ENCODE data around the gene KCTD12.
"Not testable (repeated sequence)": the region's sequence is repeated elsewhere in the genome, so short reads cannot be mapped to it uniquely, and the experiment has no call there.

The KCTD12 gene

DNA sequence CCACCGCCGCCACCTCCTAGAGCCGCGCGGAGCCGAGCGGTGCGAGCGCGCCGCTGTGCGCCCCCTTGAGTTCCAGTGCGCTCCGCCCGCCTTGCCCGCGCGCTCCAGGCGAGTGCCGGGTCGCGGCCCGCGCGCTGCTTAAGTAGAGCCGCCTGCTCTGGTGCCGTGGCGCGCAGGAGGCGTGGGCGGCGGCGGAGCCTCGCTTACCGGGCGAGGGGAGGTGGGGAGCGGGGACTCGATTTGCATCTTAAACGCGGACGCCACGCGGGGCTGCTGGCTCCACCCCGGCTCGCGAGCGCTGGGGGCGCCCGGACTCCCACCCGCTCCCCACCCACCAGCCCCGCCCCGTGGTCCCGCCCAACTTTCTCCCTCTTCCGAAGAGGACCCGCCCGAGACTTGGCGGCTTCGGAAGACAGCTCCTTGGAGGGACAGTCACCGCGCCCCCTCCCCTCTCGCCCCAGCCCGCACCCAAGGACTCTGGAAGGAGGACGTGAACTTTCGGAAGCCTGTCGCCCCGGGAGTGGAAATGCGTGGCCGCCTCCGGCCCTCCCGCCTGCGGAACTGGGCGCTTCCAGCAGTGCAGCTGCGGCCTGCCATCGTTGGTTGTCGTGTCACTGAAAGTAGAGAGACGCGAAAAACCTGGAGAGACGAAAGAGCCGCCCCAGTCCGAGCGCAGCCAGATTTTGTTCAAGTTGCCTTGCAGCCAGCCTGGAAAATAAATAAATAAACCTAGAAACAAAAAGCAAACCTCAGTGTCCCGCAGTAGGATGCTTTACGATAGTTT is at the start of gene KCTD12:
TSS of gene KCTD12 (minus strand) at position 114 of the 784 bp plus-strand sequence. CDS start 257 bp downstream, outside the sequence.
- peak; percentile 47 to 56 for DNase-seq (ENCODE audit: low read depth in 2 of 2)

DNA sequence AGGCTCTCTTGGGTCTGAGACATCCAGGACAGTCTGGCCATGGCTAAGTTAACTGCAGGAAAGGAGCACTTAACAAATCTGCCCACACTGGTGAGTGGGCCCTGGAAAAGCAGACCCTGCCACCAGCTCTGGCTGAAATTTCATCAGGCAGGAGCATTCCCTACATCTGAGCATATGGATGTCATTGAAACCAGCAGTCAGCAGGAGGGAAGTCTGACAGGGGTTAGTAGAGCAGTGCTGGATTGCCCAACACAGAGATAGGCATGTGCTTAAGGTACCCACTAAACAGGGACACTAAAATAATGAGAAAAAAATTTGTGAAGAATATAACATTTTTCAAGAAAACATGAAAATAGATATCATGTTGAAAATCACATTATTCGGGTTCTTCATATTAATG is 48.5 kb upstream of the KCTD12 start:
- peak in 1 of 2 experiments; percentile 23 for DNase-seq (ENCODE audit: low read depth in 2 of 2)

DNA sequence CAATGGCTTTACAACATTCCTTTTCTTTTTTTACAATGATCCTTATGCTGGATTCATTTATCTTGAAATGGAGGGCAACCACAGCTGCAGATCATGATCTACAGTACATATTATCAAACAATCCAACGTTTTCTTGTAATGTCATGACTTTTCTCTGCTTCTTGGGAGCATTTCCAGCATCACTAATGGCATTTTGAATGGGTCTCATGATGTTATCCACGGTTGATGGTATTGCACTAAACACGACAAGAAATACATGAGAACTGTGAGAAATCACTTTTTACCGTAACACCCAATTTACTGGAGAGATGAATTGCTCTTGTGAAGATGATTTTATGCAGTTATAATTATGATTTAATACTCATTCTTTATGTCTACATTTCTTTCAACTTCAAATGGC is 45.9 kb upstream of the KCTD12 start:
- no peak for DNase-seq (ENCODE audit: low read depth in 2 of 2)

- DNase-seq (ENCODE audit: low read depth in 2 of 2) = no peak
Observed at GRCh38 chr13:76929851-76930374, 43.7 kb upstream of the KCTD12 start.

DNA sequence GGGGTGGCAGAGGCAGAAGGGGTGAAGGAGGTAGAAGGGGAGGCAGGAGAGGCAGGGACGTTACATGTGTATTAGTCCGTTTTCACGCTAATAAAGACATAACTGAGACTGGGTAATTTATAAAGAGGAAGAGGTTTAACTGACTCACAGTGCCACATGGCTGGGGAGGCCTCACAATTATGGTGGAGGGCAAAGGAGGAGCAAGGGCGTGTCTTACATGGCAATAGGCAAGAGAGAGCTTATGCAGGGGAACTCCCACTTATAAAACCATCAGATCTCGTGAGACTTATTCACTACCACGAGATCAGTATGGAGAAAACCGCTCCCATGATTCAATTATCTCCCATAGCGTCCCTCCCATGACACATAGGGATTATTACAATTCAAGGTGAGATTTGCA is 43.1 kb upstream of the KCTD12 start:
- DNase-seq (ENCODE audit: low read depth in 2 of 2) = no peak

DNA sequence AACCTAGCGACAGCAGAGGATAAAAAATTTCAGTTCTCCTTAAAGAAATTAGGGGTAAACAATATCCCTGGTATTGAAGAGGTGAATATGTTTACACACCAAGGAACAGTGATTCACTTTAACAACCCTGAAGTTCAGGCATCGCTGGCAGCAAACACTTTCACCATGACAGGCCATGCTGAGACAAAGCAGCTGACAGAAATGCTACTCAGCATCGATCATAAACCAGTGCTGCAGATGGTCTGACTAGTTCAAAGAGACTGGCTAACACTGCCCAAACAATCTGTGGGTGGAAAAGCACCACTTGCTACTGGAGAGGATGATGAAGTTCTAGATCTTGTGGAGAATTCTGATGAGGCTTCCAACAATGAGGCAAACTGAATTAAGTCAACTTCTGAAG is 42.3 kb upstream of the KCTD12 start:
- no peak for DNase-seq (ENCODE audit: low read depth in 2 of 2)

- DNase-seq (ENCODE audit: low read depth in 2 of 2) = no peak
Observed at GRCh38 chr13:76927955-76928354, 41.8 kb upstream of the KCTD12 start.

GRCh38 chr13:76925115-76925514 is 38.9 kb upstream of the KCTD12 start:
- no peak for DNase-seq (ENCODE audit: low read depth in 2 of 2)

- no peak for DNase-seq (ENCODE audit: low read depth in 2 of 2)
Observed at GRCh38 chr13:76921516-76921915, 35.3 kb upstream of the KCTD12 start.

DNA sequence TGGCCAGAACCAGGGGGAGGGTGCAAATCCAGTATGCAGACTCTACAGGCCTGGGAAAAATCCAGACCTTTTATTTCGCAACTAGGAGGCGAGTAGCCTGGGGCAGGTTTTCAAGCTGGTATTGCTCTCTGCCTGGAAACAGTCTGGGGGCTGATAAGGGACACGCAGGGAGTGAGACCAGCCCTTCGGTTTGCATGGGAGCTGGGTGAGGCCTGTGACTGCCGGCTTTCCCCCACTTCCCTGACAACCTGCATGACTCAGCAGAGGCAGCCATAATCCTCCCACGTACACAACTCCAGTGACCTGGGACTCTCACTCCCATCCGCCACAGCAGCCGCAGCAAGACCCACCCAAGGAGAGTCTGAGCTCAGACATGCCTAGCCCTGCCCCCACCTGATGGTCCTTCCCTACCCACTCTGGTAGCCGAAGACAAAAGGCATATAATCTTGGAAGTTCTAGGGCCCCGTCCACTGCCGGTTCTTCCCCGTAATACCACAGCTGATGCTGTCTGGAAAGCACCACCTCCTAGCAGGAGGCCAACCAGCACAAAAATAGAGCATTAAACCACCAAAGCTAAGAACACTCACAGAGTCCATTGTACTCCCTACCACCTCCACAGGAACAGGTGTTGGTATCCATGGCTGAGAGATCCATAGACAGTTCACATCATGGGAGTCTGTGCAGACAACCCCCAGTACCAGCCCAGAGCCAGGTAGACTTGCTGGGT is 31.7 kb upstream of the KCTD12 start:
- not testable (repeated sequence) for DNase-seq (ENCODE audit: low read depth in 2 of 2)

- peak; percentile 57 to 60 for DNase-seq (ENCODE audit: low read depth in 2 of 2)
Observed at GRCh38 chr13:76917095-76917494, 30.9 kb upstream of the KCTD12 start.

GRCh38 chr13:76913898-76914297 is 27.7 kb upstream of the KCTD12 start:
- peak; percentile 59 to 70 for DNase-seq (ENCODE audit: low read depth in 2 of 2)

GRCh38 chr13:76912476-76912875 is 26.3 kb upstream of the KCTD12 start:
- DNase-seq (ENCODE audit: low read depth in 2 of 2) = no peak

GRCh38 chr13:76904507-76904906 is 18.3 kb upstream of the KCTD12 start:
- DNase-seq (ENCODE audit: low read depth in 2 of 2) = no peak

GRCh38 chr13:76903544-76904162 is 17.4 kb upstream of the KCTD12 start:
- peak; percentile 48 to 54 for DNase-seq (ENCODE audit: low read depth in 2 of 2)

DNA sequence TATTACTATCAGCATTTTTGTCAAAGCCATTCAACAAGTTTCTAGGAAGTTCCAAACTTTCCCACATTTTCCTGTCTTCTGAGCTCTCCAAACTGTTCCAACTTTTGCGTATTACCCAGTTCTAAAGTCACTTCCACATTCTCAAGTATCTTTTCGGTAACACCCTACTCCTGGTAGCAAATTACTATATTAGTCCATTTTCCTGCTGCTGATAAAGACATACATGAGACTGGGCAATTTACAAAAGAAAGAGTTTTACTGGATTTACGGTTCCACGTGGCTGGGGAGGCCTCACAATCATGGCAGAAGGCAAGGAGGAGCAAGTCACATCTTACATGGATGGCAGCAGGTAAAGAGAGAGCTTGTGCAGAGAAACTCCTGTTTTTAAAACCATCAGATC is 12.9 kb upstream of the KCTD12 start:
- not testable (repeated sequence) for DNase-seq (ENCODE audit: low read depth in 2 of 2)

DNA sequence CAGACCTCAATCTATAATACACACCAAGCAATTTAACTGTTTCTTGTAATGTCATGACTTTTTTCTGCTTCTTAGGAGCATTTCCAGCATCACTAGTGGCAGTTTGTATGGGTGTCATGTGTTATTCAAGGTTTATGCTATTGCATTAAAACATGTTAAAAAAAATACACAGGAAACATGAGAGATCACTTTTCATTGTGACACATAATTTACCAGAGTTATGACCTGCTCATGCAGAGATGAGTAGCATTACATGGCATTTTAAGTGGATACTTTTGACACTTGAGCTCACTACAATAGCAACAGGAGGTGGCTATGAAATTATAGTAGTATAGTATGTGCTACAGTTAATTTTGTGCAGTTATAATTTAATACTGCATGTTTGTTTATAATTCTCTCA is 11.0 kb upstream of the KCTD12 start:
- DNase-seq (ENCODE audit: low read depth in 2 of 2) = not testable (repeated sequence)

GRCh38 chr13:76894401-76895110 is 8.4 kb upstream of the KCTD12 start:
- DNase-seq (ENCODE audit: low read depth in 2 of 2) = no peak

GRCh38 chr13:76892488-76892887 is 6.3 kb upstream of the KCTD12 start:
- no peak for DNase-seq (ENCODE audit: low read depth in 2 of 2)

- DNase-seq (ENCODE audit: low read depth in 2 of 2) = no peak
Observed at GRCh38 chr13:76890021-76890420, 3.8 kb upstream of the KCTD12 start.

DNA sequence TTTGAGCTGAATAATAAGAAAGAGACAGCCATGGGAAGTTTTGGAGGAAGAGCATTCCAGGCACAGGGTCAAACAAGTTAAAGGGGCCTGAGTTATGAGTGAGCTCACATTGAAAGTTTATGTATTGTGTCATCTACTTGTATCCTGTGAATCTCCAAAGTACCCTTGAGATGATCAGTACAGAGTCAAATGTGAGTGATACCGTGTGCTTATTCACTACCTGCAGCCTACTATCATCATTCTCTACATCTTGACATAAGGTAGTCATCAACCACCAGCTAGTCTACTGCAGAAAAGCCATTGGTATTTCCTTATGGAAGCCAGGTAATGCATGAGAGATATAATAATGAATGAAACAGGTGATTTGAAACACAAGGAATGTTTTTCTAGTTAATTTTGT is 3.0 kb upstream of the KCTD12 start:
- DNase-seq (ENCODE audit: low read depth in 2 of 2) = no peak

DNA sequence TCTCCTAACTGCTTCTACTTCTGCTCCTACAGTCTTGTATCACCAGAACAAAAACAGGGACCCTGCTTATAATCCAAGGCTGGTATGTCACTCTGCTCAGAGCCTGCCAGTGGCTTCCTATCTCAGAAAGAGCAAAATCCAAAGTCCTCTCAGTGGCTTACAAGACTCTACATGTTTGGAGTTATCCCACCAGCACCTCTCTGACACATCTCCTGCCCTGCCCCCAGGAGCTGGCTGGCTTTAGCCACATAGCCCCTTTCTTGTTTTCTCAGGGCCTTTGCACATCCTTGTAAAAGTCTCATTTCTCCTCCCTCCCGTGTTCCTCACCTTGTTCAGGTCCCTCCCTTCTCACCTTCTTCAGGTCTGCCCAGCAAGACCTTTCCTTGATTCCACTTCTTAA is 2.2 kb upstream of the KCTD12 start:
- no peak for DNase-seq (ENCODE audit: low read depth in 2 of 2)

Data from fibroblast of skin of left quadriceps (primary cell).